CD4-positive, alpha-beta T cell (primary cell): ENCODE measurements around the gene POLR2I. TPM values are rescaled to one million over a fixed set of nuclear protein-coding genes. Genes with fewer than 3 reads are reported as not detected.

Source experiments
- ATAC-seq: fragments of 200-7000 bp; cut with Tn5 transposase; one replicate; pipeline ENCODE4 v1.10.0; 2022; ENCODE audit warnings: mild to moderate bottlenecking; ENCODE audit not compliant: poor library complexity
- CTCF ChIA-PET: fragments of 350-600 bp; sonication (Branson Sonifier 250); formaldehyde crosslinking; loops from one replicate; lab custom pipeline; 2021; ENCODE audit warnings: antibody characterized with exemption, inconsistent platforms; lab: Charles Lee
- POLR2A ChIA-PET: fragments of 350-600 bp; sonication (Branson Sonifier 250); formaldehyde crosslinking; loops from one replicate; lab custom pipeline; 2021; ENCODE audit warnings: antibody characterized with exemption, inconsistent platforms; lab: Charles Lee
- DNase-seq, 14 experiments: peaks; one replicate each; pipeline ENCODE4 v3.0.0-alpha.2; 2013 to 2020; ENCODE audit warnings: mixed read lengths in 2 of 14
- H3K27ac ChIP-seq, 2 donors: one replicate each; pipeline versions ENCODE4 v1.5.1 to v1.7.0; 2013; ENCODE audit warnings: low read length in 2 of 2, low read depth in 1 of 2, mild to moderate bottlenecking in 1 of 2
- H3K27me3 ChIP-seq, 2 experiments: 1 replicate in 1 of 2; 2 replicates in 1 of 2; pipeline versions ENCODE4 v1.6.1 to v1.7.0; 2013; ENCODE audit warnings: low read length in 2 of 2, control low read depth in 1 of 2, mild to moderate bottlenecking in 1 of 2, moderate library complexity in 1 of 2; ENCODE audit not compliant: insufficient read depth in 2 of 2, control insufficient read depth in 1 of 2
- H3K36me3 ChIP-seq: one replicate; pipeline ENCODE4 v1.6.1; 2013; ENCODE audit warnings: low read length, control low read depth; ENCODE audit not compliant: insufficient read depth
- H3K4me1 ChIP-seq: one replicate; pipeline ENCODE4 v1.6.1; 2013; ENCODE audit warnings: low read length, control low read depth; ENCODE audit not compliant: insufficient read depth
- H3K4me3 ChIP-seq: one replicate; pipeline ENCODE4 v1.5.1; 2013; ENCODE audit warnings: mild to moderate bottlenecking, low read length, moderate library complexity
- H3K9me3 ChIP-seq, 2 experiments: 1 replicate in 1 of 2; 2 replicates in 1 of 2; pipeline versions ENCODE4 v1.6.1 to v1.7.0; 2013; ENCODE audit warnings: low read length in 2 of 2, mild to moderate bottlenecking in 2 of 2, control low read depth in 1 of 2, moderate library complexity in 1 of 2; ENCODE audit not compliant: control insufficient read depth in 1 of 2, insufficient read depth in 1 of 2
- H3K27ac Mint-ChIP-seq: one replicate; pipeline ENCODE4 v1.8.0; 2020; ENCODE audit warnings: mixed read lengths
- H3K27me3 Mint-ChIP-seq: one replicate; pipeline ENCODE4 v1.8.0; 2021; ENCODE audit warnings: mixed read lengths
- H3K36me3 Mint-ChIP-seq: one replicate; pipeline ENCODE4 v1.8.0; 2021; ENCODE audit warnings: low read depth, mixed read lengths
- H3K4me1 Mint-ChIP-seq: one replicate; pipeline ENCODE4 v1.8.0; 2021; ENCODE audit warnings: low read depth, mixed read lengths
- H3K4me3 Mint-ChIP-seq: one replicate; pipeline ENCODE4 v1.8.0; 2020; ENCODE audit warnings: mild to moderate bottlenecking, mixed read lengths
- H3K9me3 Mint-ChIP-seq: one replicate; pipeline ENCODE4 v1.8.0; 2020; ENCODE audit warnings: mixed read lengths
- CTCF ChIP-seq: fragments of 200-600 bp; IDR thresholded peaks from one replicate; pipeline ENCODE4 v1.8.0; 2022; ENCODE audit warnings: antibody characterized with exemption, mild to moderate bottlenecking
- intact Hi-C, 2 experiments: fragments of 100-400 bp; cut with DNase I in 1 of 2; cut with micrococcal nuclease in 1 of 2; formaldehyde crosslinking; loops; one replicate each; pipeline versions ENCODE4 v1.15.1 to v1.9.0; 2023 to 2025; cut with DNase I, micrococcal nuclease
- total RNA-seq, 174 experiments: library from RNA in 2 of 174; stranded (reverse) in 2 of 174; gene quantifications; one replicate each; pipeline ENCODE4 v1.2.3 and lab custom pipeline; 2021 to 2026

The POLR2I gene
- total RNA-seq, 2 experiments from 2014 or later = 29.2 to 31.1 TPM

DNA sequence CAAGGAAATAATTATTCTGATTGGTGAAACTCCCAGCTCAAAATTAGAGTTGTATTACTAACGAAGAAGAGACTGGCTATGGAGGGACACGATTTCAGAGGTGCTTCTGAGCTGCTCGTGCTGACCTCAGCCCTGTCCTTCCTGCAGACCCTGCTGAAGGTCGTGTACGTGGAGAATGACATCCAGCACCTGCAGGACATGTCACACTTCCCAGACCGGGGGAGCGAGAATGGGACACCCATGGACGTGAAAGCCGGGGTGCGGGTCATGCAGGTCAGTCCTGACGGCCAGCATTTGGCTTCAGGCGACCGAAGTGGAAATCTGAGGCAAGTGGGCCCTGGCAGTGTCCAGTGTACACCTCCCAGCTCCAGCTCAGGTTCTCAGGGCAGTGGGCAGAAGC is 31.8 kb downstream of the POLR2I start:
- Histone ChIP-seq H3K4me3 (no peak overlapping the region), H3K27ac (no peak overlapping the region), H3K9me3 (no peaks in the 10 kb centered on the region), H3K36me3 (peaks cover 3% of the 10 kb centered on the region), H3K4me1 (no peaks in the 10 kb centered on the region), H3K27me3 (no peaks in the 10 kb centered on the region)
- TF ChIP-seq CTCF = no peak
- intact Hi-C loops = no loop called here
- H3K4me1 Mint-ChIP-seq = no peaks in the 10 kb centered on the region
- no peaks in the 10 kb centered on the region for H3K9me3 Mint-ChIP-seq
- POLR2A ChIA-PET = interaction anchor here (1.4 kb wide), 1 partner anchor 25 kb away, joined by 3 read pairs; no protein-coding TSS in a partner anchor
- H3K4me3 Mint-ChIP-seq = no peak overlapping the region
- CTCF ChIA-PET = no interaction called here
- DNase-seq = no peak
- no peaks in the 10 kb centered on the region for H3K36me3 Mint-ChIP-seq
- H3K27ac Mint-ChIP-seq = no peak overlapping the region
- H3K27me3 Mint-ChIP-seq = no peaks in the 10 kb centered on the region
- no peak for ATAC-seq

DNA sequence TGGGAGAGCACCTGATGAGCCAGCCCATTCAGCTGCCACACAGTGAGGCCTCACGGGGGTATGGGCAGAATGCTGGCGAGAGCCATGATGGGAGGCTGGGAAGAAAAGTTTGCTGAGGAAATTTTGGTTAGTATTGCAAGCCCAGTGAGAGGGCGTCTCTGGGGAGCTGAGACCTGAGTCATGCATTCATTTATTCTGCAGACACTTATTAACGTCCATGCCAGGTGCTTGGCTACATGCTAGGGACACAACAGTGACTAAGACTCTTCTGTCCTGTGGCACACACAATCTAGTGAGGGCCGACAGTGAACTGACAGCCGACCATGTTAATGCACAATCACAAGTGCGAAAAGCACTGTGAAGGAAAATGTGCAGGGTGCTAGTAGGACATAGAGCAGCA is 32.8 kb downstream of the POLR2I start:
- ChIA-PET POLR2A (no interaction called here), CTCF (no interaction called here)
- Histone ChIP-seq H3K27ac (no peak overlapping the region), H3K9me3 (no peaks in the 10 kb centered on the region), H3K36me3 (peaks cover 3% of the 10 kb centered on the region), H3K4me1 (no peaks in the 10 kb centered on the region), H3K4me3 (no peak overlapping the region), H3K27me3 (no peaks in the 10 kb centered on the region)
- H3K9me3 Mint-ChIP-seq = no peaks in the 10 kb centered on the region
- TF ChIP-seq CTCF = no peak
- DNase-seq = no peak
- H3K36me3 Mint-ChIP-seq = no peaks in the 10 kb centered on the region
- H3K27ac Mint-ChIP-seq = no peak overlapping the region
- no peaks in the 10 kb centered on the region for H3K4me1 Mint-ChIP-seq
- H3K27me3 Mint-ChIP-seq = no peaks in the 10 kb centered on the region
- intact Hi-C loops = no loop called here
- ATAC-seq = no peak
- no peak overlapping the region for H3K4me3 Mint-ChIP-seq

GRCh38 chr19:36081385-36081784 is 33.3 kb downstream of the POLR2I start:
- ATAC-seq = no peak
- intact Hi-C loops = no loop called here
- TF ChIP-seq CTCF = no peak

More at GRCh38 chr19:36081385-36081784, 33.3 kb downstream of the POLR2I start:
- H3K4me1 Mint-ChIP-seq = no peaks in the 10 kb centered on the region
- H3K27me3 ChIP-seq = no peaks in the 10 kb centered on the region
- ChIA-PET CTCF (no interaction called here), POLR2A (no interaction called here)
- H3K4me1 ChIP-seq = no peaks in the 10 kb centered on the region
- no peak overlapping the region for H3K4me3 Mint-ChIP-seq
- no peak for DNase-seq
- H3K36me3 Mint-ChIP-seq = no peaks in the 10 kb centered on the region
- no peaks in the 10 kb centered on the region for H3K27me3 Mint-ChIP-seq
- H3K4me3 ChIP-seq = no peak overlapping the region
- no peaks in the 10 kb centered on the region for H3K9me3 ChIP-seq
- no peak overlapping the region for H3K27ac Mint-ChIP-seq
- H3K27ac ChIP-seq = no peak overlapping the region
- H3K9me3 Mint-ChIP-seq = no peaks in the 10 kb centered on the region
- H3K36me3 ChIP-seq = peaks cover 3% of the 10 kb centered on the region
